ES-I3 (cell line): ENCODE measurements around the gene ZG16.
"Not testable (repeated sequence)": the region's sequence is repeated elsewhere in the genome, so short reads cannot be mapped to it uniquely, and the experiment has no call there.

Source experiments
- H3K36me3 ChIP-seq: 2 replicates; pipeline ENCODE4 v1.6.1; 2013; ENCODE audit warnings: mild to moderate bottlenecking, low read length, control low read depth, moderate library complexity; ENCODE audit not compliant: insufficient read depth
- H3K4me1 ChIP-seq: 2 replicates; pipeline ENCODE4 v1.6.1; 2013; ENCODE audit warnings: mild to moderate bottlenecking, control low read depth, low read length; ENCODE audit not compliant: insufficient read depth
- H3K9ac ChIP-seq: 2 replicates; pipeline ENCODE4 v1.6.1; 2013; ENCODE audit warnings: low read depth, mild to moderate bottlenecking, low read length, moderate library complexity
- H3K9me3 ChIP-seq: 2 replicates; pipeline ENCODE4 v1.6.1; 2013; ENCODE audit warnings: mild to moderate bottlenecking, low read length, moderate library complexity; ENCODE audit not compliant: control insufficient read depth, insufficient read depth

Gene ZG16

GRCh38 chr16:29777576-29778350 lies at the start of gene ZG16:
TSS of gene ZG16 (plus strand) at chr16:29778256. CDS start at chr16:29779267, 1,011 bp downstream.
- Histone ChIP-seq H3K9ac (no peak within 1 kb of the TSS), H3K36me3 (no peaks in the 10 kb centered on the region), H3K4me1 (peaks cover 5% of the 10 kb centered on the region; the same call in 1 of the 2 replicates), H3K9me3 (no peaks in the 10 kb centered on the region)

- H3K9ac ChIP-seq, result no peak overlapping the region
- peaks cover 6% of the 10 kb centered on the region; the same call in 1 of the 2 replicates for H3K36me3 ChIP-seq
- no peaks in the 10 kb centered on the region for H3K4me1 ChIP-seq
- no peaks in the 10 kb centered on the region for H3K9me3 ChIP-seq
These were observed 48.9 kb upstream of the ZG16 start for GRCh38 chr16:29729116-29729521.

GRCh38 chr16:29730649-29731048 lies 47.4 kb upstream of the ZG16 start:
- no peak overlapping the region for H3K9ac ChIP-seq
- peaks cover 13% of the 10 kb centered on the region; the same call in 1 of the 2 replicates for H3K36me3 ChIP-seq

GRCh38 chr16:29731768-29732601 lies 46.1 kb upstream of the ZG16 start:
- H3K9ac ChIP-seq, H3K4me1 ChIP-seq, H3K9me3 ChIP-seq: not testable (repeated sequence)
- H3K36me3 ChIP-seq, result peaks cover 18% of the 10 kb centered on the region; the same call in 1 of the 2 replicates

More at GRCh38 chr16:29730649-29731048, 47.4 kb upstream of the ZG16 start:
- no peaks in the 10 kb centered on the region for H3K9me3 ChIP-seq
- no peaks in the 10 kb centered on the region for H3K4me1 ChIP-seq

GRCh38 chr16:29734786-29735185 lies 43.3 kb upstream of the ZG16 start:
- H3K36me3 ChIP-seq, result peaks cover 13% of the 10 kb centered on the region; the same call in 1 of the 2 replicates
- H3K9me3 ChIP-seq, result no peaks in the 10 kb centered on the region
- H3K4me1 ChIP-seq, result no peaks in the 10 kb centered on the region
- H3K9ac ChIP-seq, result no peak overlapping the region

GRCh38 chr16:29736112-29736511 lies 41.9 kb upstream of the ZG16 start:
- Histone ChIP-seq H3K4me1 (no peaks in the 10 kb centered on the region), H3K9ac (no peak overlapping the region), H3K9me3 (no peaks in the 10 kb centered on the region), H3K36me3 (peaks cover 13% of the 10 kb centered on the region; the same call in 1 of the 2 replicates)

GRCh38 chr16:29736764-29737163 lies 41.3 kb upstream of the ZG16 start:
- no peak overlapping the region for H3K9ac ChIP-seq
- no peaks in the 10 kb centered on the region for H3K4me1 ChIP-seq
- H3K36me3 ChIP-seq, result peaks cover 13% of the 10 kb centered on the region; the same call in 1 of the 2 replicates
- H3K9me3 ChIP-seq, result no peaks in the 10 kb centered on the region

GRCh38 chr16:29737713-29738112 lies 40.3 kb upstream of the ZG16 start:
- H3K4me1 ChIP-seq, result no peaks in the 10 kb centered on the region
- peaks cover 13% of the 10 kb centered on the region; the same call in 1 of the 2 replicates for H3K36me3 ChIP-seq
- H3K9me3 ChIP-seq, result no peaks in the 10 kb centered on the region
- H3K9ac ChIP-seq, result no peak overlapping the region

- H3K4me1 ChIP-seq, result no peaks in the 10 kb centered on the region
- no peak overlapping the region for H3K9ac ChIP-seq
- peaks cover 13% of the 10 kb centered on the region; the same call in 1 of the 2 replicates for H3K36me3 ChIP-seq
- no peaks in the 10 kb centered on the region for H3K9me3 ChIP-seq
These were observed 39.5 kb upstream of the ZG16 start for GRCh38 chr16:29738514-29738913.

GRCh38 chr16:29739927-29740629 lies 38.0 kb upstream of the ZG16 start:
- not testable (repeated sequence) for H3K9ac ChIP-seq, H3K4me1 ChIP-seq, H3K9me3 ChIP-seq, H3K36me3 ChIP-seq

GRCh38 chr16:29740630-29741015 lies 37.4 kb upstream of the ZG16 start:
- not testable (repeated sequence) for H3K9me3 ChIP-seq, H3K4me1 ChIP-seq, H3K36me3 ChIP-seq, H3K9ac ChIP-seq

- Histone ChIP-seq H3K9me3 (no peaks in the 10 kb centered on the region), H3K9ac (no peak overlapping the region), H3K36me3 (no peaks in the 10 kb centered on the region; the same call in 1 of the 2 replicates), H3K4me1 (no peaks in the 10 kb centered on the region)
These were observed 35.3 kb upstream of the ZG16 start for GRCh38 chr16:29742683-29743275.

GRCh38 chr16:29743475-29743826 lies 34.6 kb upstream of the ZG16 start:
- Histone ChIP-seq H3K4me1 (no peaks in the 10 kb centered on the region), H3K9ac (no peak overlapping the region), H3K36me3 (no peaks in the 10 kb centered on the region; the same call in 1 of the 2 replicates), H3K9me3 (no peaks in the 10 kb centered on the region)
